Upper lobe of right lung (tissue), 1 donor: Measurements from ENCODE around the gene RNF144B. TPM values are rescaled to one million over a fixed set of nuclear protein-coding genes. Genes with fewer than 3 reads are reported as not detected.

Experiments used
- ATAC-seq: fragments of 200-7000 bp; cut with Tn5 transposase; one replicate; pipeline ENCODE4 v1.9.1; 2020; ENCODE audit warnings: mild to moderate bottlenecking, moderate library complexity
- DNase-seq: peaks from one replicate; pipeline ENCODE4 v3.0.0-alpha.2; 2020
- H3K27ac ChIP-seq: fragments of 200-600 bp; one replicate; pipeline ENCODE4 v1.8.0; 2022
- H3K27me3 ChIP-seq: fragments of 200-600 bp; one replicate; pipeline ENCODE4 v1.8.0; 2022; ENCODE audit warnings: mild to moderate bottlenecking
- H3K36me3 ChIP-seq: fragments of 200-600 bp; one replicate; pipeline ENCODE4 v1.8.0; 2022
- H3K4me1 ChIP-seq: fragments of 200-600 bp; one replicate; pipeline ENCODE4 v1.8.0; 2022
- H3K4me3 ChIP-seq: fragments of 200-600 bp; one replicate; pipeline ENCODE4 v1.8.0; 2022; ENCODE audit warnings: mild to moderate bottlenecking
- H3K9me3 ChIP-seq: fragments of 200-600 bp; one replicate; pipeline ENCODE4 v1.8.0; 2022
- intact Hi-C: fragments of 100-400 bp; cut with DNase I; formaldehyde crosslinking; loops from one replicate; pipeline ENCODE4 v1.11.0; 2022
- total RNA-seq: library from RNA; stranded (reverse); fragmentation: NEBNext Ultra II Directional; extraction: Animal tissue kit (Norgen Biotek cat#: 25700); gene quantifications from one replicate; pipeline ENCODE4 v1.2.1, GENCODE V29; 2021
- TF ChIP-seq, protein P1 (sequence below): fragments of 200-600 bp; IDR thresholded peaks from one replicate; pipeline ENCODE4 v1.8.0; 2022; ENCODE audit warnings: antibody characterized with exemption
- donor health status: DM: no; HTN: yes; CAD: no; lungs with severe emphysema.

Gene RNF144B
- total RNA-seq, 1 donor from 2014 or later, result 82.4 TPM

- no peaks in the 10 kb centered on the region for H3K27me3 ChIP-seq
- ATAC-seq, result no peak
Observed at GRCh38 chr6:18347021-18347577, 40.1 kb upstream of the RNF144B start.

GRCh38 chr6:18347866-18348265 lies 39.3 kb upstream of the RNF144B start:
- Histone ChIP-seq H3K36me3 (no peaks in the 10 kb centered on the region), H3K4me1 (peaks cover 13% of the 10 kb centered on the region), H3K27ac (no peak overlapping the region), H3K27me3 (no peaks in the 10 kb centered on the region), H3K4me3 (no peak overlapping the region), H3K9me3 (no peaks in the 10 kb centered on the region)
- TF ChIP-seq, protein P1, sequence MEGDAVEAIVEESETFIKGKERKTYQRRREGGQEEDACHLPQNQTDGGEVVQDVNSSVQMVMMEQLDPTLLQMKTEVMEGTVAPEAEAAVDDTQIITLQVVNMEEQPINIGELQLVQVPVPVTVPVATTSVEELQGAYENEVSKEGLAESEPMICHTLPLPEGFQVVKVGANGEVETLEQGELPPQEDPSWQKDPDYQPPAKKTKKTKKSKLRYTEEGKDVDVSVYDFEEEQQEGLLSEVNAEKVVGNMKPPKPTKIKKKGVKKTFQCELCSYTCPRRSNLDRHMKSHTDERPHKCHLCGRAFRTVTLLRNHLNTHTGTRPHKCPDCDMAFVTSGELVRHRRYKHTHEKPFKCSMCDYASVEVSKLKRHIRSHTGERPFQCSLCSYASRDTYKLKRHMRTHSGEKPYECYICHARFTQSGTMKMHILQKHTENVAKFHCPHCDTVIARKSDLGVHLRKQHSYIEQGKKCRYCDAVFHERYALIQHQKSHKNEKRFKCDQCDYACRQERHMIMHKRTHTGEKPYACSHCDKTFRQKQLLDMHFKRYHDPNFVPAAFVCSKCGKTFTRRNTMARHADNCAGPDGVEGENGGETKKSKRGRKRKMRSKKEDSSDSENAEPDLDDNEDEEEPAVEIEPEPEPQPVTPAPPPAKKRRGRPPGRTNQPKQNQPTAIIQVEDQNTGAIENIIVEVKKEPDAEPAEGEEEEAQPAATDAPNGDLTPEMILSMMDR, result no peak
- no peak for ATAC-seq
- DNase-seq, result no peak
- intact Hi-C loops, result no loop called here

More at GRCh38 chr6:18347021-18347577, 40.1 kb upstream of the RNF144B start:
- Histone ChIP-seq H3K9me3 (no peaks in the 10 kb centered on the region), H3K4me1 (peaks cover 13% of the 10 kb centered on the region), H3K4me3 (no peak overlapping the region), H3K36me3 (no peaks in the 10 kb centered on the region), H3K27ac (no peak overlapping the region)
- TF ChIP-seq, protein P1, result no peak
- DNase-seq, result no peak
- intact Hi-C loops, result no loop called here

- peaks cover 13% of the 10 kb centered on the region for H3K4me1 ChIP-seq
- intact Hi-C loops, result no loop called here
- H3K9me3 ChIP-seq, result no peaks in the 10 kb centered on the region
- H3K4me3 ChIP-seq, result no peak overlapping the region
- no peaks in the 10 kb centered on the region for H3K27me3 ChIP-seq
- TF ChIP-seq, protein P1, result no peak
- no peaks in the 10 kb centered on the region for H3K36me3 ChIP-seq
- H3K27ac ChIP-seq, result no peak overlapping the region
- DNase-seq (no peak), ATAC-seq (peak; percentile 31)
Observed at GRCh38 chr6:18349386-18349785, 37.8 kb upstream of the RNF144B start.

DNA sequence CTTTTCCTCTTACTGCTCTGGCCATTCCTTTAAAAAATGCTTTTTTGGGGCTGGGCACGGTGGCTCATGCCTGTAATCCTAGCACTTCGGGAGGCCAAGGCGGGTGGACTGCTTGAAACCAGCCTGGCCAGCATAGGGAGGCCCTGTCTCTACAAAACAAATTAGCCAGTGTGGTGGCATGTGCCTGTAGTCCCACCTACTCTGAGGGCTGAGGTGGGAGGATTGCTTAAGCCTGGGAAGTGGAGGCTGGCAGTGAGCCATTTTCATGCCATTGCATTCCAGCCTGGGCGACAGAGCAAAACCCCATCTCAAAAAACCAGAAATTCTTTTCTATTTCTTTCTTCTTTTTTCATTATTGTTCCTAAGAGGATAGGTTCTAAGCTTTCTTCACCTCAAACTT lies 36.9 kb upstream of the RNF144B start:
- Histone ChIP-seq H3K36me3 (no peaks in the 10 kb centered on the region), H3K4me1 (peaks cover 13% of the 10 kb centered on the region), H3K9me3 (no peaks in the 10 kb centered on the region), H3K27me3 (no peaks in the 10 kb centered on the region), H3K27ac (no peak overlapping the region), H3K4me3 (no peak overlapping the region)
- peak; percentile 83 for ATAC-seq
- peak; percentile 69 for DNase-seq
- intact Hi-C loops, result no loop called here
- TF ChIP-seq, protein P1, result no peak

GRCh38 chr6:18350712-18351111 lies 36.4 kb upstream of the RNF144B start:
- no peak for DNase-seq
- ATAC-seq, result peak; percentile 77
- Histone ChIP-seq H3K27me3 (no peaks in the 10 kb centered on the region), H3K4me3 (no peak overlapping the region), H3K27ac (no peak overlapping the region), H3K4me1 (peaks cover 13% of the 10 kb centered on the region), H3K9me3 (no peaks in the 10 kb centered on the region), H3K36me3 (no peaks in the 10 kb centered on the region)
- intact Hi-C loops, result no loop called here
- TF ChIP-seq, protein P1, result no peak

- TF ChIP-seq, protein P1, result no peak
- Histone ChIP-seq H3K27me3 (no peaks in the 10 kb centered on the region), H3K4me1 (peaks cover 13% of the 10 kb centered on the region), H3K36me3 (no peaks in the 10 kb centered on the region), H3K27ac (no peak overlapping the region), H3K9me3 (no peaks in the 10 kb centered on the region), H3K4me3 (no peak overlapping the region)
- DNase-seq (no peak), ATAC-seq (no peak)
- intact Hi-C loops, result no loop called here
Observed at GRCh38 chr6:18352001-18352400, 35.1 kb upstream of the RNF144B start.
